ENCODE data around the gene CELSR3.

CELSR3 gene

GRCh38 chr3:48598323-48599076, 64.2 kb downstream of the CELSR3 start:
- no peak for DNase-seq

- no peak for DNase-seq
Observed at GRCh38 chr3:48597408-48597800, 65.3 kb downstream of the CELSR3 start.

- no peak for DNase-seq
Observed at GRCh38 chr3:48596676-48597407, 65.8 kb downstream of the CELSR3 start.

GRCh38 chr3:48596157-48596556, 66.5 kb downstream of the CELSR3 start:
- no peak for DNase-seq

GRCh38 chr3:48595526-48596121, 67.1 kb downstream of the CELSR3 start:
- no peak for DNase-seq

- no peak for DNase-seq
Observed at GRCh38 chr3:48595075-48595525, 67.6 kb downstream of the CELSR3 start, which contains the start of gene COL7A1. TSS of gene COL7A1 (minus strand) at chr3:48595329. CDS start at chr3:48595159, 170 bp downstream.

- no peak for DNase-seq
Observed at GRCh38 chr3:48594417-48595049, 68.2 kb downstream of the CELSR3 start.

- DNase-seq: no peak
Observed at GRCh38 chr3:48593337-48593736, 69.3 kb downstream of the CELSR3 start.

- no peak for DNase-seq
Observed at GRCh38 chr3:48592519-48593087, 70.1 kb downstream of the CELSR3 start.

- no peak for DNase-seq
Observed at GRCh38 chr3:48591886-48592518, 70.7 kb downstream of the CELSR3 start.

- DNase-seq: no peak
Observed at GRCh38 chr3:48591436-48591835, 71.2 kb downstream of the CELSR3 start.

GRCh38 chr3:48588230-48588629, 74.5 kb downstream of the CELSR3 start:
- no peak for DNase-seq

- DNase-seq: no peak
Observed at GRCh38 chr3:48587686-48588085, 75.0 kb downstream of the CELSR3 start.
